ENCODE results near the gene FGF3. TPM values are rescaled to one million over a fixed set of nuclear protein-coding genes. Genes with fewer than 3 reads are reported as not detected.

FGF3 gene
- total and polyA plus RNA-seq, 10 of the 15 experiments (the other 5 are each of a cell fraction or from before 2014, with no cell fraction given), result not detected

DNA sequence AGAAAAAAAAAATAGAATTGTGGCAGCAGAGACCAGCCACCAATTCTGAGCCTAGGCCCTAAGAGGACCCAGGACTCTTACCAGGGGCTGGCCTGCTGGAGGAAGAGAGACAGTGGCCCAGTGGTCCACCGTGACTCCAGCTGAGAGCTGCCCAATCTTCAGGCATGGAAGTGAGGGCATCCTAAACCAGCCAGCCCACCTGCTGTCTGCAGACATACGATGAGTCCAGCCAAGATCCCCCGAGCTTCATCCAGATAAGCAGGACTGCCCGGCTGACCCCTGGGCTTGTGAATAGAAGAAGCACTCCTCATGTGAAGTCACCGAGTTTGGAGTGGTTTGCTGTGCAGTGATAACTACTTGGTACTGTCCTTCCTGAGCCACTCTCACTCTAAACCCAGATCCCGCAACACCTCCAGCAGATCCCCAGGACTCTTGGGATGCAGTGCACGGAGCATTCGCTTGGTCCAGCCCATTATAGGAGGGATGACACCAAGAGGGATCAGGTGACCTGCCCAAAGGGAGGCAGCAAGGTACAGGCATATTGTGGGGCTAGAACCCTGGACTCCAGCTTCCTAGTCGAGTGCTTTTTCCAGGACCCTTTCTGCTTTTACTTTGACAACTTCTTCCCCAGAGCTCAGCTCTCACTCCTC lies 41.7 kb upstream of the FGF3 start:
- Histone ChIP-seq H3K4me1 (ENCODE audit: control insufficient read depth, insufficient read depth, low read length) (no peaks in the 10 kb centered on the region), H3K79me2 (ENCODE audit: control insufficient read depth, insufficient read depth, low read length) (no peaks in the 10 kb centered on the region), H3K27me3 (replicated peaks in 1 of 2; ENCODE audit: control insufficient read depth in 2 of 2, insufficient read depth in 2 of 2, low read length in 1 of 2) (peaks cover 2% of the 10 kb centered on the region in 2 experiments; a peak in 2 of 4 replicates), H3K9ac (ENCODE audit: control insufficient read depth, insufficient read depth, low read length) (no peak overlapping the region), H2AFZ (ENCODE audit: control insufficient read depth, low read depth, low read length) (no peak overlapping the region), H3K36me3 (ENCODE audit: control insufficient read depth in 2 of 2, insufficient read depth in 2 of 2, low read length in 1 of 2) (no peaks in the 10 kb centered on the region), H4K20me1 (ENCODE audit: control insufficient read depth, insufficient read depth) (no peaks in the 10 kb centered on the region), H3K9me3 (replicated peaks; ENCODE audit: control insufficient read depth, insufficient read depth, low read length) (no peaks in the 10 kb centered on the region), H3K27ac (ENCODE audit: control insufficient read depth, insufficient read depth) (no peak overlapping the region), H3K4me3 (no peak overlapping the region), H3K4me2 (ENCODE audit: control insufficient read depth, insufficient read depth) (no peak overlapping the region)
- 16% methylated on average over 9 of the region's 9 CpGs for WGBS (ENCODE audit: insufficient coverage, insufficient replicate concordance, low lambda C conversion rate, missing lambda C conversion rate)
- RAD21 ChIA-PET (ENCODE audit: unreplicated experiment), result no interaction called here
- ATAC-seq, result no peak
- no peak for DNase-seq (ENCODE audit: low read depth, low spot score)
- POLR2A ChIA-PET, result no interaction called here
- no peak for TF ChIP-seq EZH2 (IDR thresholded peaks at IDR 0.05; ENCODE audit: borderline replicate concordance, control insufficient read depth, low read depth, low read length)
- no peak for TF ChIP-seq HDGF (IDR thresholded peaks at IDR 0.05)
- TF ChIP-seq KDM1A (IDR thresholded peaks at IDR 0.05; ENCODE audit: borderline replicate concordance), result no peak
- TF ChIP-seq SUPT20H (IDR thresholded peaks at IDR 0.05; ENCODE audit: borderline replicate concordance, control insufficient read depth, low read depth, low read length), result no peak
- no peak for TF ChIP-seq DPF2 (IDR thresholded peaks at IDR 0.05)
- TF ChIP-seq TBL1XR1 (IDR thresholded peaks at IDR 0.05; ENCODE audit: low read depth, low read length), result no peak
- TF ChIP-seq FOS (IDR thresholded peaks at IDR 0.05; ENCODE audit: borderline replicate concordance, extremely low read depth, insufficient read length), result no peak
- no peak for TF ChIP-seq ATF7 (IDR thresholded peaks at IDR 0.05; ENCODE audit: low read depth)
- no peak for TF ChIP-seq SUZ12 (IDR thresholded peaks at IDR 0.05; ENCODE audit: unreplicated experiment)
- no peak for TF ChIP-seq NR2F1 (conservative IDR thresholded peaks at IDR 0.05)
- no TSS peak for BruUV-seq (replicated peaks)
- in situ Hi-C loops (cut with MboI), result no loop called here
- CTCF ChIA-PET, result no interaction called here
- FAIRE-seq, result no peak
- intact Hi-C loops (cut with micrococcal nuclease; ENCODE audit: unreplicated experiment), result no loop called here
- SMC1A ChIA-PET (ENCODE audit: uncharacterized antibody, unreplicated experiment), result no interaction called here
